HEK293T (cell line): ENCODE results near the gene ARHGEF38.

Experiments used
- CTBP1 ChIP-seq: fragments of 450-650 bp; IDR thresholded peaks from 2 replicates; pipeline ENCODE4 v1.6.1; 2016; ENCODE audit warnings: borderline replicate concordance
- FOXA1 ChIP-seq: fragments of 450-650 bp; IDR thresholded peaks from 2 replicates; pipeline ENCODE4 v1.6.1; 2016; ENCODE audit warnings: mild to moderate bottlenecking
- FOXM1 ChIP-seq: fragments of 450-650 bp; IDR thresholded peaks from 2 replicates; pipeline ENCODE4 v1.6.1; 2017; ENCODE audit warnings: mild to moderate bottlenecking, borderline replicate concordance
- LEF1 ChIP-seq: fragments of 450-650 bp; IDR thresholded peaks from 2 replicates; pipeline ENCODE4 v1.6.1; 2017; ENCODE audit warnings: mild to moderate bottlenecking, borderline replicate concordance

GRCh38 chr4:105599482-105599881 is 47.1 kb downstream of the ARHGEF38 start:
- TF ChIP-seq FOXM1, result no peak
- no peak for TF ChIP-seq CTBP1
- no peak for TF ChIP-seq LEF1
- no peak for TF ChIP-seq FOXA1
